Right lobe of liver (tissue), 6 donors: ENCODE measurements around the gene C11orf58. TPM values are rescaled to one million over a fixed set of nuclear protein-coding genes. Genes with fewer than 3 reads are reported as not detected.

ENCODE experiments used
- ATAC-seq, 4 donors: fragments of 200-7000 bp; cut with Tn5 transposase; one replicate each; pipeline ENCODE4 v1.9.1; 2020; ENCODE audit warnings: mild to moderate bottlenecking in 4 of 4, moderate library complexity in 4 of 4
- DNase-seq, 3 donors: peaks; one replicate each; pipeline ENCODE4 v3.0.0-alpha.2; 2020
- H3K27ac ChIP-seq, 3 donors: fragments of 200-600 bp; one replicate each; pipeline ENCODE4 v1.8.0; 2022
- H3K27me3 ChIP-seq, 2 donors: fragments of 200-600 bp; one replicate each; pipeline ENCODE4 v1.8.0; 2022
- H3K36me3 ChIP-seq, 4 donors: fragments of 200-600 bp; sonication (generic) in 1 of 4; one replicate each; pipeline versions ENCODE4 v1.5.1 to v1.8.0; 2017 to 2022; ENCODE audit warnings: control low read depth in 1 of 4
- H3K4me1 ChIP-seq, 4 donors: fragments of 200-600 bp; sonication (generic) in 1 of 4; one replicate each; pipeline versions ENCODE4 v1.5.1 to v1.8.0; 2017 to 2022; ENCODE audit warnings: control low read depth in 1 of 4
- H3K4me3 ChIP-seq, 3 donors: fragments of 200-600 bp; one replicate each; pipeline ENCODE4 v1.8.0; 2022
- H3K9me3 ChIP-seq, 4 donors: fragments of 200-600 bp; sonication (generic) in 1 of 4; one replicate each; pipeline versions ENCODE4 v1.5.1 to v1.8.0; 2017 to 2022; ENCODE audit warnings: control low read depth in 1 of 4
- CTCF ChIP-seq, 4 donors: fragments of 200-600 bp in 3 of 4; fragments of 450-650 bp in 1 of 4; IDR thresholded peaks; one replicate each; pipeline versions ENCODE4 v1.5.1 to v1.8.0; 2016 to 2022; ENCODE audit warnings: antibody characterized with exemption in 4 of 4, mild to moderate bottlenecking in 2 of 4
- POLR2A ChIP-seq: fragments of 450-650 bp; IDR thresholded peaks from one replicate; pipeline ENCODE4 v1.6.1; 2017; ENCODE audit warnings: antibody characterized with exemption, mild to moderate bottlenecking
- WGBS: methylation state at CpG from one replicate; pipeline ENCODE4 v1.1.6; 2018; ENCODE audit warnings: low coverage, low lambda C conversion rate; ENCODE audit not compliant: insufficient coverage; ENCODE audit errors: missing lambda C conversion rate; 5-methylcytosine and 5-hydroxymethylcytosine counted together
- intact Hi-C, 2 donors: fragments of 100-400 bp; cut with DNase I; formaldehyde crosslinking; loops; one replicate each; pipeline versions ENCODE4 v1.11.2 to v1.14.1; 2022
- total RNA-seq, 6 experiments: library from RNA; depleted of rRNA in 2 of 6; stranded (reverse); fragments of >200 nt in 2 of 6; fragmentation: NEBNext Ultra II Directional in 3 of 6; extraction: Animal tissue kit (Norgen Biotek cat#: 25700) in 3 of 6; gene quantifications; one replicate each; pipeline versions ENCODE4 v1.1.0 to v1.2.4, GENCODE V29; 2016 to 2023
- donor health status: DM: no; HTN: yes; CAD: no.
- donor health status: DM: no; HTN: no; CAD: no.
- donor health status: DM: no; HTN: no; CAD: no.
- donor health status: DM: no; HTN: yes; CAD: no.
- donor health status: DM: no; HTN: yes; CAD: no.

C11orf58 gene
- total RNA-seq, 6 experiments from 2014 or later: 50.3 to 79.1 (median 56.9) TPM

- H3K36me3 ChIP-seq: peaks cover 0 to 15% (median 9%) of the 10 kb centered on the region in 4 donors
- DNase-seq (peak in 2 of 3 donors; percentile 59 to 63), ATAC-seq (peak in 2 of 4 donors; percentile 2 to 24)
- no peaks in the 10 kb centered on the region for H3K9me3 ChIP-seq
- H3K27ac ChIP-seq: no peak overlapping the region
- peaks cover 0 to 22% (median 8%) of the 10 kb centered on the region in 4 donors for H3K4me1 ChIP-seq
- WGBS: 36% methylated on average over 3 of the region's 4 CpGs
- intact Hi-C loops: no loop called here
- no peak for TF ChIP-seq POLR2A
- no peak overlapping the region for H3K4me3 ChIP-seq
- H3K27me3 ChIP-seq: no peaks in the 10 kb centered on the region
These were observed 3.0 kb downstream of the C11orf58 start for GRCh38 chr11:16741473-16741872.

GRCh38 chr11:16743478-16743877 is 5.0 kb downstream of the C11orf58 start:
- WGBS: 91% methylated on average over 4 of the region's 4 CpGs
- Histone ChIP-seq H3K4me1 (peaks cover 0 to 22% (median 8%) of the 10 kb centered on the region in 4 donors), H3K36me3 (peaks cover 0 to 33% (median 21%) of the 10 kb centered on the region in 4 donors), H3K9me3 (no peaks in the 10 kb centered on the region), H3K27me3 (no peaks in the 10 kb centered on the region), H3K27ac (no peak overlapping the region), H3K4me3 (no peak overlapping the region)
- DNase-seq: no peak
- TF ChIP-seq CTCF (IDR thresholded peaks at IDR 0.05): no peak
- TF ChIP-seq POLR2A: no peak
- intact Hi-C loops: no loop called here
- ATAC-seq: no peak

- intact Hi-C loops: no loop called here
- Histone ChIP-seq H3K4me1 (peaks cover 0 to 22% (median 8%) of the 10 kb centered on the region in 4 donors), H3K4me3 (no peak overlapping the region), H3K27ac (no peak overlapping the region), H3K9me3 (no peaks in the 10 kb centered on the region), H3K36me3 (peaks cover 0 to 40% (median 23%) of the 10 kb centered on the region in 4 donors), H3K27me3 (no peaks in the 10 kb centered on the region)
- WGBS: 90% methylated on average over 5 of the region's 5 CpGs
- DNase-seq: no peak
- TF ChIP-seq CTCF (IDR thresholded peaks at IDR 0.05): no peak
- no peak for TF ChIP-seq POLR2A
- ATAC-seq: no peak
These were observed 5.8 kb downstream of the C11orf58 start for GRCh38 chr11:16744128-16744725.

GRCh38 chr11:16745950-16746605 is 7.6 kb downstream of the C11orf58 start:
- no peak for DNase-seq
- no peak overlapping the region for H3K27ac ChIP-seq
- no peak for ATAC-seq
- H3K4me3 ChIP-seq: no peak overlapping the region
- TF ChIP-seq POLR2A: no peak
- no peak for TF ChIP-seq CTCF (IDR thresholded peaks at IDR 0.05)
- H3K36me3 ChIP-seq: peaks cover 3 to 58% (median 30%) of the 10 kb centered on the region in 4 donors
- H3K9me3 ChIP-seq: no peaks in the 10 kb centered on the region
- intact Hi-C loops: no loop called here
- 78% methylated on average over 2 of the region's 2 CpGs for WGBS
- no peaks in the 10 kb centered on the region for H3K27me3 ChIP-seq
- peaks cover 0 to 16% (median 4%) of the 10 kb centered on the region in 4 donors for H3K4me1 ChIP-seq

- H3K27ac ChIP-seq: no peak overlapping the region
- intact Hi-C loops: no loop called here
- no peak for ATAC-seq
- no peak for TF ChIP-seq POLR2A
- TF ChIP-seq CTCF (IDR thresholded peaks at IDR 0.05): no peak
- H3K9me3 ChIP-seq: no peaks in the 10 kb centered on the region
- WGBS: 89% methylated on average over 1 of the region's 1 CpG
- no peak for DNase-seq
- no peaks in the 10 kb centered on the region for H3K27me3 ChIP-seq
- H3K4me1 ChIP-seq: peaks cover 0 to 6% (median 0%) of the 10 kb centered on the region in 4 donors
- H3K36me3 ChIP-seq: peaks cover 3 to 88% (median 42%) of the 10 kb centered on the region in 4 donors
- no peak overlapping the region for H3K4me3 ChIP-seq
These were observed 10.6 kb downstream of the C11orf58 start for GRCh38 chr11:16749092-16749491.
